ENCODE data around the gene PRKAR1B. TPM values are rescaled to one million over a fixed set of nuclear protein-coding genes. Genes with fewer than 3 reads are reported as not detected.

PRKAR1B gene
- polyA plus RNA-seq, 1 of the 3 experiments (the other 2 are of a cell fraction), result 63.7 TPM

DNA sequence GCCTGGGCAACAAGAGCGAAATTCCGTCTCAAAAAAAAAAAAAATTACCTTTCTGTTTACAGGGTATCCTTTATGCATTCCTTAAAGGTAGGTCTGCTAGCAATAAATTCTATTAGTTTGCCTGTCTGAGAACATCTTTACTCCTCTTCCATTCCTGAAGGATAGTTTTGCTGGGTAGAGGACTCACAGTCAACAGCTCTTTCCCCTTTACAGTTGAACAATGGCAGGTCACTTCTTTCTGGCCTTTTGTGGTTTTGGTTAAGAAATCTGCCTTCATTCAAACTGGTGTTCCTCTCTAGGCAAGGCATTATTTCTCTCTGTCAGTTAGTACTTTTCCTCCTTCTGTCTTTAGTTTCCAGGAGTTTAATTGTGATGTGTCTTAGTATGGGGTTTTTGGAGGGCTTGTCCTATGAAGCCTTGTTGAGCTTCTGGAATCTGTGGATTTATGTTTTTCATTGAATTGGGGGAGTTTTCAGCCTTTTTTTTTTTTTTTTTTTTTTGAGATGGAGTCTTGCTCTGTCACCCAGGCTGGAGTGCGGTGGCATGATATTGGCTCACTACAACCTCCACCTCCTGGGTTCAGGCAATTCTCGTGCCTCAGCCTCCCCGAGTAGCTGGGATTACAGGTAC lies 5.3 kb downstream of the PRKAR1B start:
- 96% methylated on average over 5 of the region's 5 CpGs for WGBS (ENCODE audit: low lambda C conversion rate)
- Histone ChIP-seq H3F3A (replicated peaks; ENCODE audit: insufficient read depth) (no peaks in the 10 kb centered on the region), H2AFZ (ENCODE audit: low read depth) (no peak overlapping the region)

More for the DNA sequence above, 5.3 kb downstream of the PRKAR1B start:
- Histone ChIP-seq H3K27me3 (ENCODE audit: insufficient read depth) (no peaks in the 10 kb centered on the region), H3K79me2 (ENCODE audit: insufficient read depth) (peaks cover 15% of the 10 kb centered on the region; the same call in 1 of the 2 replicates), H4K20me1 (ENCODE audit: insufficient read depth) (no peaks in the 10 kb centered on the region), H3K27ac (ENCODE audit: low read depth in 2 of 2, low read length in 1 of 2) (no peak overlapping the region), H3K9me3 (no peaks in the 10 kb centered on the region), H3K9me2 (no peaks in the 10 kb centered on the region), H3K4me1 (ENCODE audit: control insufficient read depth in 1 of 2, insufficient read depth in 2 of 2, low read depth in 1 of 2, low read length in 1 of 2) (peaks cover 7 to 10% of the 10 kb centered on the region in 2 experiments; a peak in 3 of 4 replicates), H3K9ac (no peak overlapping the region), H3K36me3 (replicated peaks in 1 of 2; ENCODE audit: control insufficient read depth in 1 of 2, insufficient read depth in 2 of 2, low read length in 1 of 2) (peaks cover 0 to 11% of the 10 kb centered on the region in 2 experiments), H3K4me2 (no peak overlapping the region), H3K4me3 (ENCODE audit: low read depth in 2 of 2, low read length in 1 of 2) (no peak overlapping the region)
- POLR2A ChIA-PET, result no interaction called here
- CTCF ChIA-PET, result interaction anchor here (1.3 kb wide), 2 partner anchors 9 to 53 kb away, joined by 3 read pairs; no protein-coding TSS in a partner anchor
- TF ChIP-seq EP300 (IDR thresholded peaks at IDR 0.05; ENCODE audit: borderline replicate concordance in 1 of 2, low read depth in 1 of 2, low read length in 1 of 2) (no peak), TEAD4 (IDR thresholded peaks at IDR 0.05; ENCODE audit: borderline replicate concordance, insufficient read depth) (no peak), RFX5 (IDR thresholded peaks at IDR 0.05; ENCODE audit: low read length) (no peak), USF1 (IDR thresholded peaks at IDR 0.05; ENCODE audit: borderline replicate concordance, low read depth) (no peak), EZH2phosphoT487 (IDR thresholded peaks at IDR 0.05; ENCODE audit: borderline replicate concordance, low read depth) (no peak), SIN3A (IDR thresholded peaks at IDR 0.05; ENCODE audit: borderline replicate concordance, low read depth, low read length) (no peak), IRF3 (IDR thresholded peaks at IDR 0.05; ENCODE audit: low read depth, low read length) (no peak), TAF1 (IDR thresholded peaks at IDR 0.05; ENCODE audit: borderline replicate concordance, low read depth, low read length) (no peak), POLR2AphosphoS5 (IDR thresholded peaks at IDR 0.05; ENCODE audit: low read depth, low read length) (no peak), NRF1 (IDR thresholded peaks at IDR 0.05; ENCODE audit: low read depth, low read length) (no peak), YY1 (IDR thresholded peaks at IDR 0.05; ENCODE audit: low read depth) (no peak), TCF12 (IDR thresholded peaks at IDR 0.05) (no peak), CHD2 (IDR thresholded peaks at IDR 0.05; ENCODE audit: low read length, partially characterized antibody) (no peak), RAD21 (IDR thresholded peaks at IDR 0.05; ENCODE audit: low read length) (no peak)
- TF ChIP-seq, protein P1, sequence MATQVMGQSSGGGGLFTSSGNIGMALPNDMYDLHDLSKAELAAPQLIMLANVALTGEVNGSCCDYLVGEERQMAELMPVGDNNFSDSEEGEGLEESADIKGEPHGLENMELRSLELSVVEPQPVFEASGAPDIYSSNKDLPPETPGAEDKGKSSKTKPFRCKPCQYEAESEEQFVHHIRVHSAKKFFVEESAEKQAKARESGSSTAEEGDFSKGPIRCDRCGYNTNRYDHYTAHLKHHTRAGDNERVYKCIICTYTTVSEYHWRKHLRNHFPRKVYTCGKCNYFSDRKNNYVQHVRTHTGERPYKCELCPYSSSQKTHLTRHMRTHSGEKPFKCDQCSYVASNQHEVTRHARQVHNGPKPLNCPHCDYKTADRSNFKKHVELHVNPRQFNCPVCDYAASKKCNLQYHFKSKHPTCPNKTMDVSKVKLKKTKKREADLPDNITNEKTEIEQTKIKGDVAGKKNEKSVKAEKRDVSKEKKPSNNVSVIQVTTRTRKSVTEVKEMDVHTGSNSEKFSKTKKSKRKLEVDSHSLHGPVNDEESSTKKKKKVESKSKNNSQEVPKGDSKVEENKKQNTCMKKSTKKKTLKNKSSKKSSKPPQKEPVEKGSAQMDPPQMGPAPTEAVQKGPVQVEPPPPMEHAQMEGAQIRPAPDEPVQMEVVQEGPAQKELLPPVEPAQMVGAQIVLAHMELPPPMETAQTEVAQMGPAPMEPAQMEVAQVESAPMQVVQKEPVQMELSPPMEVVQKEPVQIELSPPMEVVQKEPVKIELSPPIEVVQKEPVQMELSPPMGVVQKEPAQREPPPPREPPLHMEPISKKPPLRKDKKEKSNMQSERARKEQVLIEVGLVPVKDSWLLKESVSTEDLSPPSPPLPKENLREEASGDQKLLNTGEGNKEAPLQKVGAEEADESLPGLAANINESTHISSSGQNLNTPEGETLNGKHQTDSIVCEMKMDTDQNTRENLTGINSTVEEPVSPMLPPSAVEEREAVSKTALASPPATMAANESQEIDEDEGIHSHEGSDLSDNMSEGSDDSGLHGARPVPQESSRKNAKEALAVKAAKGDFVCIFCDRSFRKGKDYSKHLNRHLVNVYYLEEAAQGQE (IDR thresholded peaks at IDR 0.05; ENCODE audit: low read depth, low read length), result no peak
- TF ChIP-seq, protein P2, sequence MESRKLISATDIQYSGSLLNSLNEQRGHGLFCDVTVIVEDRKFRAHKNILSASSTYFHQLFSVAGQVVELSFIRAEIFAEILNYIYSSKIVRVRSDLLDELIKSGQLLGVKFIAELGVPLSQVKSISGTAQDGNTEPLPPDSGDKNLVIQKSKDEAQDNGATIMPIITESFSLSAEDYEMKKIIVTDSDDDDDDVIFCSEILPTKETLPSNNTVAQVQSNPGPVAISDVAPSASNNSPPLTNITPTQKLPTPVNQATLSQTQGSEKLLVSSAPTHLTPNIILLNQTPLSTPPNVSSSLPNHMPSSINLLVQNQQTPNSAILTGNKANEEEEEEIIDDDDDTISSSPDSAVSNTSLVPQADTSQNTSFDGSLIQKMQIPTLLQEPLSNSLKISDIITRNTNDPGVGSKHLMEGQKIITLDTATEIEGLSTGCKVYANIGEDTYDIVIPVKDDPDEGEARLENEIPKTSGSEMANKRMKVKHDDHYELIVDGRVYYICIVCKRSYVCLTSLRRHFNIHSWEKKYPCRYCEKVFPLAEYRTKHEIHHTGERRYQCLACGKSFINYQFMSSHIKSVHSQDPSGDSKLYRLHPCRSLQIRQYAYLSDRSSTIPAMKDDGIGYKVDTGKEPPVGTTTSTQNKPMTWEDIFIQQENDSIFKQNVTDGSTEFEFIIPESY (IDR thresholded peaks at IDR 0.05; ENCODE audit: borderline replicate concordance, low read depth), result no peak
- DNase-seq, result no peak
